Heart left ventricle (tissue), 13 donors: Measurements from ENCODE around the gene ADGRG6.

ENCODE experiments used
- CTCF ChIP-seq, 12 donors: fragments of 200-600 bp; sonication (generic) in 4 of 12; IDR thresholded peaks; one replicate each; pipeline versions ENCODE4 v1.5.0 to v1.8.0; 2018 to 2022; ENCODE audit warnings: antibody characterized with exemption in 12 of 12, mild to moderate bottlenecking in 5 of 12
- POLR2A ChIP-seq, 2 donors: fragments of 450-650 bp; IDR thresholded peaks; one replicate each; pipeline ENCODE4 v1.6.1; 2017; ENCODE audit warnings: antibody characterized with exemption in 2 of 2, mild to moderate bottlenecking in 2 of 2, moderate library complexity in 2 of 2
- donor health status: ischemic (EF 13 %, LVEDD 7.1; RV severe dilation, severe dysfunction).
- donor health status: DM: no; HTN: yes; CAD: no.
- donor health status: DM: no; HTN: no; CAD: no.
- donor health status: ischemic (EF 25% LVEDD 6.9; RV normal size, moderate dysfunction).
- donor health status: ischemic (EF 25% LVEDD 5.7; RV mildly dilated, moderate dysfunction).
- donor health status: ischemic (EF 35%, LVEDD 5.7; RV mildly dilated, moderate dysfunction).
- donor health status: nonischemic (EF 11% LVEDD 7.7; RV severe dilation, severe dysfunction).
- donor health status: DM: yes; HTN: yes; CAD: no.
- donor health status: PGD.
- donor health status: ischemic (EF 29% LVEDD 5.4; RV normal size, mild dysfunction).
- donor health status: nonischemic (EF 23%, LVEDD 6.1; RV moderate dilation, normal function).

GRCh38 chr6:142336787-142337186 is 35.0 kb downstream of the ADGRG6 start:
- TF ChIP-seq CTCF (IDR thresholded peaks at IDR 0.05) (no peak), POLR2A (IDR thresholded peaks at IDR 0.05) (no peak)
